IMR-90 (cell line): ENCODE data around the gene LARP4B. TPM values are rescaled to one million over a fixed set of nuclear protein-coding genes. Genes with fewer than 3 reads are reported as not detected.

Experiments
- ATAC-seq: fragments of 200-7000 bp; cut with Tn5 transposase; 2 replicates; pipeline ENCODE4 v1.9.1; 2020; ENCODE audit warnings: low read depth, mild to moderate bottlenecking, moderate library complexity
- BruUV-seq: library from RNA; stranded (reverse); fragments of 400-500 nt; replicated peaks from 2 replicates; lab custom pipeline; 2021; lab: Mats Ljungman, UMichigan
- CTCF ChIA-PET: fragments of 300-600 bp; formaldehyde crosslinking; extraction: SDS; loops from one replicate; lab custom pipeline; 2021; ENCODE audit warnings: antibody characterized with exemption; lab: Yijun Ruan, JAX
- POLR2A ChIA-PET: fragments of 300-600 bp; sonication (Branson Sonifier 250); formaldehyde crosslinking; loops from one replicate; lab custom pipeline; 2022; ENCODE audit warnings: antibody characterized with exemption; ENCODE audit not compliant: unreplicated experiment; lab: Charles Lee
- DNase-seq: peaks from one replicate; pipeline ENCODE4 v3.0.0; 2013
- H2AFZ ChIP-seq: replicated peaks from 2 replicates; pipeline ENCODE3; 2013; ENCODE audit warnings: low read length, mild to moderate bottlenecking; ENCODE audit not compliant: poor library complexity
- H2AK5ac ChIP-seq: 2 replicates; pipeline ENCODE4 v1.6.1; 2013; ENCODE audit warnings: low read depth, low read length, inconsistent platforms
- H2AK9ac ChIP-seq: replicated peaks from 2 replicates; pipeline ENCODE3; 2013; ENCODE audit warnings: mild to moderate bottlenecking, low read depth, low read length, moderate library complexity; ENCODE audit not compliant: poor library complexity
- H2BK120ac ChIP-seq: 2 replicates; pipeline ENCODE4 v1.6.1; 2013; ENCODE audit warnings: low read depth, low read length, inconsistent platforms
- H2BK15ac ChIP-seq: 3 replicates; pipeline ENCODE4 v1.6.1; 2013; ENCODE audit warnings: low read depth, low read length, inconsistent platforms
- H2BK20ac ChIP-seq: 2 replicates; pipeline ENCODE4 v1.6.1; 2013; ENCODE audit warnings: low read depth, mild to moderate bottlenecking, inconsistent platforms, low read length, moderate library complexity
- H2BK5ac ChIP-seq: 2 replicates; pipeline ENCODE4 v1.6.1; 2013; ENCODE audit warnings: mild to moderate bottlenecking, low read depth, low read length, inconsistent platforms; ENCODE audit not compliant: poor library complexity, severe bottlenecking
- H3K14ac ChIP-seq: replicated peaks from 2 replicates; pipeline ENCODE4 v1.6.1; 2013; ENCODE audit warnings: low read depth, low read length, inconsistent platforms
- H3K18ac ChIP-seq: 2 replicates; pipeline ENCODE4 v1.6.1; 2013; ENCODE audit warnings: low read depth, low read length, control low read depth
- H3K23ac ChIP-seq: 2 replicates; pipeline ENCODE4 v1.6.1; 2013; ENCODE audit warnings: low read depth, low read length, inconsistent platforms
- H3K27ac ChIP-seq: 2 replicates; pipeline ENCODE4 v1.5.1; 2013; ENCODE audit warnings: mild to moderate bottlenecking, control low read depth, low read length; ENCODE audit not compliant: insufficient read depth
- H3K27me3 ChIP-seq: 2 replicates; pipeline ENCODE4 v1.6.1; 2013; ENCODE audit warnings: low read length; ENCODE audit not compliant: control insufficient read depth, insufficient read depth
- H3K36me3 ChIP-seq: 2 replicates; pipeline ENCODE4 v1.6.1; 2013; ENCODE audit warnings: low read length, mixed read lengths; ENCODE audit not compliant: control insufficient read depth, insufficient read depth
- H3K4ac ChIP-seq: 2 replicates; pipeline ENCODE4 v1.6.1; 2013; ENCODE audit warnings: low read depth, low read length, inconsistent platforms
- H3K4me1 ChIP-seq: 2 replicates; pipeline ENCODE4 v1.6.1; 2013; ENCODE audit warnings: low read length, mixed read lengths; ENCODE audit not compliant: control insufficient read depth, insufficient read depth
- H3K4me2 ChIP-seq: 2 replicates; pipeline ENCODE4 v1.6.1; 2013; ENCODE audit warnings: low read depth, mild to moderate bottlenecking, control low read depth, low read length, moderate library complexity
- H3K4me3 ChIP-seq: 2 replicates; pipeline ENCODE4 v1.5.1; 2013; ENCODE audit warnings: low read depth, mild to moderate bottlenecking, control low read depth, low read length, moderate library complexity; ENCODE audit not compliant: insufficient read depth
- H3K56ac ChIP-seq: 2 replicates; pipeline ENCODE4 v1.6.1; 2013; ENCODE audit warnings: low read length, inconsistent platforms; ENCODE audit not compliant: insufficient read depth; ENCODE audit errors: extremely low read depth
- H3K79me1 ChIP-seq, 2 experiments: 2 replicates each; pipeline ENCODE4 v1.6.1; 2013; ENCODE audit warnings: low read length in 2 of 2, inconsistent platforms in 1 of 2, low read depth in 1 of 2
- H3K9ac ChIP-seq: 2 replicates; pipeline ENCODE4 v1.6.1; 2013; ENCODE audit warnings: low read depth, low read length, control low read depth
- H3K9me1 ChIP-seq: 2 replicates; pipeline ENCODE4 v1.6.1; 2013; ENCODE audit warnings: low read length, inconsistent platforms; ENCODE audit not compliant: insufficient read depth
- H3K9me3 ChIP-seq: 2 replicates; pipeline ENCODE4 v1.6.1; 2013; ENCODE audit warnings: low read length; ENCODE audit not compliant: control insufficient read depth, insufficient read depth
- H4K20me1 ChIP-seq: 2 replicates; pipeline ENCODE4 v1.6.1; 2013; ENCODE audit warnings: low read length, inconsistent platforms; ENCODE audit not compliant: insufficient read depth
- H4K5ac ChIP-seq: 2 replicates; pipeline ENCODE4 v1.6.1; 2013; ENCODE audit warnings: mild to moderate bottlenecking, low read depth, low read length, control low read depth
- H4K8ac ChIP-seq, 2 experiments: 2 replicates each; pipeline ENCODE4 v1.6.1; 2013; ENCODE audit warnings: low read depth in 2 of 2, low read length in 2 of 2, control low read depth in 1 of 2, inconsistent platforms in 1 of 2
- H4K91ac ChIP-seq: 2 replicates; pipeline ENCODE4 v1.6.1; 2013; ENCODE audit warnings: low read depth, low read length, inconsistent platforms; ENCODE audit not compliant: insufficient read depth
- BHLHE40 ChIP-seq: fragments of 150-350 bp; IDR thresholded peaks from 2 replicates; pipeline ENCODE4 v1.6.1; 2016; ENCODE audit warnings: mild to moderate bottlenecking, low read depth, low read length
- CHD1 ChIP-seq: IDR thresholded peaks from 2 replicates; pipeline ENCODE4 v1.6.1; 2012; ENCODE audit warnings: low read depth, low read length, improper control_type of control experiment
- FOS ChIP-seq: fragments of 150-350 bp; IDR thresholded peaks from 2 replicates; pipeline ENCODE4 v1.6.1; 2016; ENCODE audit warnings: low read depth, low read length
- MAFK ChIP-seq: IDR thresholded peaks from 2 replicates; pipeline ENCODE4 v1.6.1; 2012; ENCODE audit warnings: low read depth, low read length, improper control_type of control experiment
- MXI1 ChIP-seq: IDR thresholded peaks from 2 replicates; pipeline ENCODE4 v1.6.1; 2012; ENCODE audit warnings: low read depth, mild to moderate bottlenecking, low read length, moderate library complexity, borderline replicate concordance
- RAD21 ChIP-seq: IDR thresholded peaks from 2 replicates; pipeline ENCODE4 v1.6.1; 2012; ENCODE audit warnings: low read length, improper control_type of control experiment
- RCOR1 ChIP-seq: IDR thresholded peaks from 2 replicates; pipeline ENCODE4 v1.6.1; 2012; ENCODE audit warnings: mild to moderate bottlenecking, low read length, improper control_type of control experiment; ENCODE audit not compliant: insufficient replicate concordance
- RFX5 ChIP-seq: IDR thresholded peaks from 2 replicates; pipeline ENCODE4 v1.8.0; 2012; ENCODE audit warnings: low read depth, mild to moderate bottlenecking, low read length, moderate library complexity
- WGBS, 2 experiments: methylation state at CpG; one replicate each; pipeline versions ENCODE4 v1.1.5 to v1.1.7; 2013; ENCODE audit warnings: missing lambda C conversion rate in 2 of 2; ENCODE audit not compliant: insufficient read length in 1 of 2; ENCODE audit errors: extremely low coverage in 2 of 2; 5-methylcytosine and 5-hydroxymethylcytosine counted together
- dilution Hi-C: fragments of 300-500 bp; cut with HindIII; formaldehyde crosslinking; loops from one replicate; pipeline ENCODE4 v1.14.3; 2018; ENCODE audit warnings: low sequenced_read_pairs; ENCODE audit not compliant: unreplicated experiment
- in situ Hi-C: fragments of 300-500 bp; cut with MboI; formaldehyde crosslinking; loops from 3 replicates; pipeline ENCODE4 v1.14.3; 2019; ENCODE audit warnings: low sequenced_read_pairs, inconsistent platforms, mixed read lengths
- intact Hi-C: fragments of 100-400 bp; cut with micrococcal nuclease; formaldehyde crosslinking; loops from 2 replicates; pipeline ENCODE4 v1.10.0; 2022
- polyA plus RNA-seq, 3 experiments: library from polyadenylated mRNA; depleted of rRNA; stranded (reverse); fragments of >200 nt; gene quantifications; 2 replicates each; pipeline ENCODE4 v1.2.3, GENCODE V29; 2012; ENCODE audit warnings: low replicate concordance in 1 of 3
- total RNA-seq: library from RNA; depleted of rRNA; stranded (reverse); fragments of >200 nt; gene quantifications from 2 replicates; pipeline ENCODE4 v1.2.3, GENCODE V29; 2012
- TF ChIP-seq, protein P1 (sequence below): fragments of 150-350 bp; IDR thresholded peaks from 2 replicates; pipeline ENCODE4 v1.6.1; 2016; ENCODE audit warnings: low read depth, mild to moderate bottlenecking, low read length, moderate library complexity, borderline replicate concordance
- TF ChIP-seq, protein P2 (sequence below): conservative IDR thresholded peaks from 2 replicates; pipeline ENCODE4 v1.5.1; 2012; ENCODE audit warnings: mild to moderate bottlenecking, low read depth, low read length, improper control_type of control experiment

Gene LARP4B
- total and polyA plus RNA-seq, 2 of the 4 experiments (the other 2 are of a cell fraction), result 24.3 to 25.5 TPM

DNA sequence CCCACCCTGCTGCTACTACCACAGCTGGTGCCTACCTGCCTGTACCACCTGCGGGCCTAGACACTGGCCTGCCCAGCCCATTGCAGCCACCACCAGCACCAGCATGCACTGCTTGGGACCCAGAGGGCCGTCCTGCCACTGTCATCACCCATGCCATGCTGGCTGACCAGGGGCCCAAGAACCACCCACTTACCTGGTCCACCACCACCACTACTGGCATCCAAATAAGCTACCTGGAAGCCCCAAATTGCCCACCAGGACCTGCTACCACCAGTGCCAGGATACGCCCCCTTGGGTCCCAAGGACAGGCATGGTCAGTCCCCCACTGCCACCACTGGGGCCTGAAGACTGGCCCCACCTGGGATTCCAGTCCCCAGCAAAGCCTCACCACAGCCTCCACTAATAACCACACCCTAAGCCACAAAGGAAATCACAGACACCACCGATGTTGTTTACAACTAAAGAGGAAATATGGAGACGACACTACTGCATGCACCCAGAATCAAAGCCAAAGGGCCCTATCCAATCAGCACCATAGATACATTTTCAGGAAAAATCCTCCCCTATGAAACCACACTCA is 171.5 kb downstream of the LARP4B start:
- no TSS peak for BruUV-seq
- POLR2A ChIA-PET, result no interaction called here

More for the DNA sequence above, 171.5 kb downstream of the LARP4B start:
- Histone ChIP-seq H4K8ac (no peak overlapping the region), H3K9me1 (no peaks in the 10 kb centered on the region), H3K27me3 (peaks cover 4% of the 10 kb centered on the region), H4K20me1 (no peaks in the 10 kb centered on the region), H2AK5ac (no peak overlapping the region), H3K9me3 (peaks cover 7% of the 10 kb centered on the region), H4K5ac (no peak overlapping the region), H2AFZ (no peak overlapping the region), H3K36me3 (no peaks in the 10 kb centered on the region), H3K56ac (no peak overlapping the region), H3K14ac (no peak overlapping the region), H3K18ac (no peak overlapping the region), H3K4ac (no peak overlapping the region), H3K9ac (no peak overlapping the region), H3K4me3 (no peak overlapping the region), H3K4me1 (no peaks in the 10 kb centered on the region), H2BK15ac (no peak overlapping the region), H3K79me1 (no peaks in the 10 kb centered on the region), H2BK20ac (no peak overlapping the region), H2BK5ac (no peak overlapping the region), H4K91ac (no peak overlapping the region), H2BK120ac (no peak overlapping the region), H3K27ac (no peak overlapping the region), H3K23ac (no peak overlapping the region), H2AK9ac (no peak overlapping the region), H3K4me2 (no peak overlapping the region)
- TF ChIP-seq, protein P1, sequence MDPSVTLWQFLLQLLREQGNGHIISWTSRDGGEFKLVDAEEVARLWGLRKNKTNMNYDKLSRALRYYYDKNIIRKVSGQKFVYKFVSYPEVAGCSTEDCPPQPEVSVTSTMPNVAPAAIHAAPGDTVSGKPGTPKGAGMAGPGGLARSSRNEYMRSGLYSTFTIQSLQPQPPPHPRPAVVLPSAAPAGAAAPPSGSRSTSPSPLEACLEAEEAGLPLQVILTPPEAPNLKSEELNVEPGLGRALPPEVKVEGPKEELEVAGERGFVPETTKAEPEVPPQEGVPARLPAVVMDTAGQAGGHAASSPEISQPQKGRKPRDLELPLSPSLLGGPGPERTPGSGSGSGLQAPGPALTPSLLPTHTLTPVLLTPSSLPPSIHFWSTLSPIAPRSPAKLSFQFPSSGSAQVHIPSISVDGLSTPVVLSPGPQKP, result no peak
- TF ChIP-seq BHLHE40 (no peak), MAFK (no peak), MXI1 (no peak), FOS (no peak), CHD1 (no peak), RFX5 (no peak), RAD21 (no peak), RCOR1 (no peak)
- TF ChIP-seq, protein P2, sequence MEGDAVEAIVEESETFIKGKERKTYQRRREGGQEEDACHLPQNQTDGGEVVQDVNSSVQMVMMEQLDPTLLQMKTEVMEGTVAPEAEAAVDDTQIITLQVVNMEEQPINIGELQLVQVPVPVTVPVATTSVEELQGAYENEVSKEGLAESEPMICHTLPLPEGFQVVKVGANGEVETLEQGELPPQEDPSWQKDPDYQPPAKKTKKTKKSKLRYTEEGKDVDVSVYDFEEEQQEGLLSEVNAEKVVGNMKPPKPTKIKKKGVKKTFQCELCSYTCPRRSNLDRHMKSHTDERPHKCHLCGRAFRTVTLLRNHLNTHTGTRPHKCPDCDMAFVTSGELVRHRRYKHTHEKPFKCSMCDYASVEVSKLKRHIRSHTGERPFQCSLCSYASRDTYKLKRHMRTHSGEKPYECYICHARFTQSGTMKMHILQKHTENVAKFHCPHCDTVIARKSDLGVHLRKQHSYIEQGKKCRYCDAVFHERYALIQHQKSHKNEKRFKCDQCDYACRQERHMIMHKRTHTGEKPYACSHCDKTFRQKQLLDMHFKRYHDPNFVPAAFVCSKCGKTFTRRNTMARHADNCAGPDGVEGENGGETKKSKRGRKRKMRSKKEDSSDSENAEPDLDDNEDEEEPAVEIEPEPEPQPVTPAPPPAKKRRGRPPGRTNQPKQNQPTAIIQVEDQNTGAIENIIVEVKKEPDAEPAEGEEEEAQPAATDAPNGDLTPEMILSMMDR, result no peak
- in situ Hi-C loops (no loop called here), intact Hi-C loops (loop anchor here (5.0 kb wide), 1 partner anchor 53 kb away; no protein-coding TSS in a partner anchor), dilution Hi-C loops (no loop called here)
- CTCF ChIA-PET, result no interaction called here
- DNase-seq (no peak), ATAC-seq (no peak)
- 100% methylated on average over 1 of the region's 5 CpGs; no CpG with 5 or more reads in 1 of the 2 experiments for WGBS, 2 experiments
